BJ (cell line): ENCODE results near the gene C5orf52. TPM values are rescaled to one million over a fixed set of nuclear protein-coding genes. Genes with fewer than 3 reads are reported as not detected.

Experiments
- CTCF ChIA-PET: fragments of 350-600 bp; formaldehyde crosslinking; extraction: SDS; loops from one replicate; lab custom pipeline; 2021; ENCODE audit warnings: antibody characterized with exemption, inconsistent platforms; lab: Yijun Ruan, JAX
- POLR2A ChIA-PET: fragments of 300-600 bp; sonication (Branson Sonifier 250); formaldehyde crosslinking; extraction: SDS; loops from one replicate; lab custom pipeline; 2021; ENCODE audit warnings: antibody characterized with exemption; lab: Charles Lee
- DNase-seq: peaks from one replicate; pipeline ENCODE4 v3.0.0-alpha.2; 2011; ENCODE audit warnings: low read depth
- H3K27me3 ChIP-seq: 2 replicates; pipeline ENCODE4 v1.6.0; 2011; ENCODE audit warnings: low read length; ENCODE audit not compliant: control insufficient read depth, insufficient read depth
- H3K36me3 ChIP-seq: 2 replicates; pipeline ENCODE4 v1.5.1; 2011; ENCODE audit warnings: low read length; ENCODE audit not compliant: control insufficient read depth, insufficient read depth
- H3K4me3 ChIP-seq: 2 replicates; pipeline ENCODE4 v1.5.1; 2011; ENCODE audit warnings: low read depth, mild to moderate bottlenecking, control low read depth, low read length
- polyA plus RNA-seq: library from polyadenylated mRNA; depleted of rRNA; stranded (reverse); fragments of >200 nt; gene quantifications from 2 replicates; pipeline ENCODE4 v1.2.3, GENCODE V29; 2011
- TF ChIP-seq, protein P1 (sequence below): IDR thresholded peaks from 2 replicates; pipeline ENCODE4 v1.5.1; 2011; ENCODE audit warnings: low read depth, mild to moderate bottlenecking, control low read depth, inconsistent platforms, low read length, moderate library complexity; ENCODE audit not compliant: insufficient read depth

C5orf52 gene
- polyA plus RNA-seq, 1 experiment: not detected

DNA sequence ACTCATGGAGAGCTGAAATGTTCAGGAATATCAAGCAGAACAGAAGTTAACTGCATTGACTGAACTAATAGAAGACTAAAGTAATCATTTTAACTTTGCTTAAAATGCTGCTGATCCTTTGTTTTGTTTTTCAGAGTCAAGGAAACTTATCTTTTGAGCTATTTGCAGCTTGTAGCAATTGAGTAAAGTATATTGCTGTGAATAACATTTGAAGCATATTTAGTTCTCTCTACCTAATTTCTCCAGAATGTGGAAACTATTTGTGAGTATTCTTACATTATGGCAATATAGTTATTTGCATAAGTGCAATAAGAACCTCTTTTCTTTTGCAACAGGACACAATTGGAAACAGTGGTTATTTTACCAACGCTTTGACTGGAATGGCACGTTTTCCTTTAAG lies 13.8 kb upstream of the C5orf52 start:
- ChIA-PET CTCF (no interaction called here), POLR2A (no interaction called here)
- no peaks in the 10 kb centered on the region for H3K27me3 ChIP-seq
- DNase-seq: no peak
- no peaks in the 10 kb centered on the region for H3K36me3 ChIP-seq
- H3K4me3 ChIP-seq: no peak overlapping the region
- TF ChIP-seq, protein P1, sequence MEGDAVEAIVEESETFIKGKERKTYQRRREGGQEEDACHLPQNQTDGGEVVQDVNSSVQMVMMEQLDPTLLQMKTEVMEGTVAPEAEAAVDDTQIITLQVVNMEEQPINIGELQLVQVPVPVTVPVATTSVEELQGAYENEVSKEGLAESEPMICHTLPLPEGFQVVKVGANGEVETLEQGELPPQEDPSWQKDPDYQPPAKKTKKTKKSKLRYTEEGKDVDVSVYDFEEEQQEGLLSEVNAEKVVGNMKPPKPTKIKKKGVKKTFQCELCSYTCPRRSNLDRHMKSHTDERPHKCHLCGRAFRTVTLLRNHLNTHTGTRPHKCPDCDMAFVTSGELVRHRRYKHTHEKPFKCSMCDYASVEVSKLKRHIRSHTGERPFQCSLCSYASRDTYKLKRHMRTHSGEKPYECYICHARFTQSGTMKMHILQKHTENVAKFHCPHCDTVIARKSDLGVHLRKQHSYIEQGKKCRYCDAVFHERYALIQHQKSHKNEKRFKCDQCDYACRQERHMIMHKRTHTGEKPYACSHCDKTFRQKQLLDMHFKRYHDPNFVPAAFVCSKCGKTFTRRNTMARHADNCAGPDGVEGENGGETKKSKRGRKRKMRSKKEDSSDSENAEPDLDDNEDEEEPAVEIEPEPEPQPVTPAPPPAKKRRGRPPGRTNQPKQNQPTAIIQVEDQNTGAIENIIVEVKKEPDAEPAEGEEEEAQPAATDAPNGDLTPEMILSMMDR: no peak

DNA sequence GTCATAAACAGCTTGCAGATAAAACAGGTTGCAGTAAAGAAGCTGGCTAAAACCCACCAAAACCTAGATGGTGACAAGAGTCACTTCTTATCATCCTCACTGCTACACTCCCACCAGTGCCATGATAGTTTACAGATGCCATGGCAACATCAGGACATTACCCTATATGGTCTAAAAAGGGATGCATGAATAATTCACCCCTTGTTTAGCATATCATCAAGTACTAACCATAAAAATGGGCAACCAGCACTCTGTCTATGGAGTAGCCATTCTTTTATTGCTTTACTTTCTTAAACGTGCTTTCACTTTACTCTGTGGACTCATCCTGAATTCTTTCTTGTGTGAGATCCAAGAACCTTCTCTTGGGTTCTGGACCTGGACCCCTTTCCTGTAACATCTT lies 12.4 kb upstream of the C5orf52 start:
- TF ChIP-seq, protein P1: no peak
- ChIA-PET POLR2A (no interaction called here), CTCF (interaction anchor here (1.6 kb wide), 1 partner anchor 84 kb away, joined by 4 read pairs; the partner anchor contains the start of gene LSM11)
- no peaks in the 10 kb centered on the region for H3K27me3 ChIP-seq
- H3K4me3 ChIP-seq: no peak overlapping the region
- DNase-seq: no peak
- H3K36me3 ChIP-seq: no peaks in the 10 kb centered on the region

- TF ChIP-seq, protein P1: no peak
- no peaks in the 10 kb centered on the region for H3K27me3 ChIP-seq
- ChIA-PET POLR2A (no interaction called here), CTCF (interaction anchor here (1.6 kb wide), 1 partner anchor 83 kb away, joined by 4 read pairs; the partner anchor contains the start of gene LSM11)
- H3K4me3 ChIP-seq: no peak overlapping the region
- DNase-seq: no peak
- H3K36me3 ChIP-seq: no peaks in the 10 kb centered on the region
These were observed 11.3 kb upstream of the C5orf52 start for GRCh38 chr5:157659868-157660660.

GRCh38 chr5:157665467-157666070 lies 5.8 kb upstream of the C5orf52 start:
- Histone ChIP-seq H3K27me3 (no peaks in the 10 kb centered on the region), H3K36me3 (no peaks in the 10 kb centered on the region), H3K4me3 (no peak overlapping the region)
- CTCF ChIA-PET: interaction anchor here (1.6 to 3.9 kb wide), 2 partner anchors 53 to 78 kb away, joined by 8 to 17 read pairs; partner anchors contain the start of gene LSM11
- TF ChIP-seq, protein P1: no peak
- DNase-seq: peak; percentile 38
- POLR2A ChIA-PET: no interaction called here

DNA sequence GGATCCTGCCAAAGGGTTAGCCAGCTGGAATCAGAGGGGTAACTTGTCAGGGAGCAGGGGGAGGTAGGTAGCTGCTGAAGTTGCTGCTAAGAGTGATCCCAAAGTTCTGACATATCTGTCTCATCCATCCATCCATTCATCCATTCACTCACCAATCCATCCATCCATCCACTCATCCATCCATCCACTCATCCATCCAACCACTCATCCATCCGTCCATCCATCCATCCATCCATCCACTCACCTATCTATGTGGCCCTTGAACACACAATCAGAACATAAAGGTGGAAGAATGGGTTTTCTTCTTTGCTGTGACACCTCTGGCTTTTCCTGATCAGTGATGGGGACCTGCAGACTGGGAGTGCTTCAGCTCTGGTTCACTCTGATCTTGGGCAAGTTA lies 3.0 kb upstream of the C5orf52 start:
- ChIA-PET CTCF (interaction anchor here (1.0 to 3.9 kb wide), 5 partner anchors 40 to 344 kb away, joined by 3 to 26 read pairs (median 8); partner anchors contain the start of gene LSM11), POLR2A (no interaction called here)
- DNase-seq: no peak
- Histone ChIP-seq H3K36me3 (no peaks in the 10 kb centered on the region), H3K27me3 (no peaks in the 10 kb centered on the region; the same call in none of the 2 replicates), H3K4me3 (no peak overlapping the region)
- TF ChIP-seq, protein P1: no peak
